ENCODE measurements around the gene EBP. TPM values are rescaled to one million over a fixed set of nuclear protein-coding genes. Genes with fewer than 3 reads are reported as not detected.

The EBP gene
- total and polyA plus RNA-seq, 2 experiments from 2014 or later, result 128 to 176 TPM

DNA sequence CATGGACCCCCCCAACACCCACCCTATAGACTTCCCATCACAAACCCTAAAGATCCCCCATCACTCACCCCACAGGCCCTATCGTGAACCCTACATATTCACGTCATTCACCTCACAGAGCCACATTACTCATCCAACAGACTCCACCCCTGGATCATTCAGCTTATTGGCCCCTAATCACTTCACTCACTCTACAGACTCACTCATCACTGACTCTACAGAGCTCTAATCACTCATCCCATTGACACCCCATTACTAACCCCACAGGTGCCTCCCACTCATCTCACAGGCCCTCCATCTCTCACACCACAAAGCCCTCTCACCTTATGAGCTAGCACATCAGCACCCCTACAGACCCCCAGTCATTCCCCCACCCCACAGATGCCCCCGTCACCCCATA lies 11.6 kb downstream of the EBP start:
- Histone ChIP-seq H3K27ac (ENCODE audit: low read depth) (no peak overlapping the region), H3K27me3 (ENCODE audit: insufficient read depth) (no peaks in the 10 kb centered on the region), H3F3A (replicated peaks; ENCODE audit: low read depth) (no peaks in the 10 kb centered on the region), H3K36me3 (ENCODE audit: insufficient read depth) (no peaks in the 10 kb centered on the region; the same call in 1 of the 2 replicates), H3K4me2 (no peak overlapping the region), H4K20me1 (replicated peaks; ENCODE audit: insufficient read depth) (no peaks in the 10 kb centered on the region), H3K9me2 (ENCODE audit: insufficient read depth) (no peaks in the 10 kb centered on the region), H3K4me1 (ENCODE audit: insufficient read depth) (no peaks in the 10 kb centered on the region), H3K4me3 (no peak overlapping the region), H2AFZ (no peak overlapping the region), H3K79me2 (replicated peaks; ENCODE audit: insufficient read depth) (no peaks in the 10 kb centered on the region)
- TF ChIP-seq, protein P1, sequence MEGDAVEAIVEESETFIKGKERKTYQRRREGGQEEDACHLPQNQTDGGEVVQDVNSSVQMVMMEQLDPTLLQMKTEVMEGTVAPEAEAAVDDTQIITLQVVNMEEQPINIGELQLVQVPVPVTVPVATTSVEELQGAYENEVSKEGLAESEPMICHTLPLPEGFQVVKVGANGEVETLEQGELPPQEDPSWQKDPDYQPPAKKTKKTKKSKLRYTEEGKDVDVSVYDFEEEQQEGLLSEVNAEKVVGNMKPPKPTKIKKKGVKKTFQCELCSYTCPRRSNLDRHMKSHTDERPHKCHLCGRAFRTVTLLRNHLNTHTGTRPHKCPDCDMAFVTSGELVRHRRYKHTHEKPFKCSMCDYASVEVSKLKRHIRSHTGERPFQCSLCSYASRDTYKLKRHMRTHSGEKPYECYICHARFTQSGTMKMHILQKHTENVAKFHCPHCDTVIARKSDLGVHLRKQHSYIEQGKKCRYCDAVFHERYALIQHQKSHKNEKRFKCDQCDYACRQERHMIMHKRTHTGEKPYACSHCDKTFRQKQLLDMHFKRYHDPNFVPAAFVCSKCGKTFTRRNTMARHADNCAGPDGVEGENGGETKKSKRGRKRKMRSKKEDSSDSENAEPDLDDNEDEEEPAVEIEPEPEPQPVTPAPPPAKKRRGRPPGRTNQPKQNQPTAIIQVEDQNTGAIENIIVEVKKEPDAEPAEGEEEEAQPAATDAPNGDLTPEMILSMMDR (conservative IDR thresholded peaks at IDR 0.05; ENCODE audit: low read depth in 2 of 2), result no peak
- TF ChIP-seq STAT1 (IDR thresholded peaks at IDR 0.05; ENCODE audit: unreplicated experiment) (no peak), ZNF114 (CRISPR knock-in tag; IDR thresholded peaks at IDR 0.05) (no peak), POLR2AphosphoS5 (IDR thresholded peaks at IDR 0.05; ENCODE audit: low read depth) (no peak), CREB1 (CRISPR knock-in tag; IDR thresholded peaks at IDR 0.05; ENCODE audit: low read depth) (no peak), EZH2 (IDR thresholded peaks at IDR 0.05; ENCODE audit: low read depth, unreplicated experiment) (no peak), ZNF462 (CRISPR knock-in tag; IDR thresholded peaks at IDR 0.05) (no peak), NANOG (IDR thresholded peaks at IDR 0.05; ENCODE audit: borderline replicate concordance) (no peak), JUNB (IDR thresholded peaks at IDR 0.05; ENCODE audit: unreplicated experiment) (no peak)
- H3K27me3 Mint-ChIP-seq (ENCODE audit: insufficient read depth, low read depth, poor library complexity), result no peaks in the 10 kb centered on the region
- peaks cover 10% of the 10 kb centered on the region for H3K36me3 Mint-ChIP-seq (ENCODE audit: low read depth)
- peaks cover 3% of the 10 kb centered on the region; the same call in 1 of the 3 replicates for H3K4me1 Mint-ChIP-seq
- H3K27ac Mint-ChIP-seq, result no peak overlapping the region; the same call in 1 of the 2 replicates
- no peaks in the 10 kb centered on the region for H3K9me3 Mint-ChIP-seq
- DNase-seq (ENCODE audit: low spot score) (no peak), ATAC-seq (no peak)
- no peak overlapping the region; the same call in 2 of the 3 replicates for H3K4me3 Mint-ChIP-seq

Data from GM23338 (cell line).